Caco-2 (cell line): Measurements from ENCODE around the gene SHISA3. TPM values are rescaled to one million over a fixed set of nuclear protein-coding genes. Genes with fewer than 3 reads are reported as not detected.

Source experiments
- BruUV-seq: library from RNA; stranded (reverse); fragments of 400-500 nt; replicated peaks from 2 replicates; lab custom pipeline; 2021; lab: Mats Ljungman, UMichigan
- CTCF ChIA-PET: fragments of 300-600 bp; sonication (Branson Sonifier 250); formaldehyde crosslinking; loops from one replicate; lab custom pipeline; 2022; ENCODE audit warnings: antibody characterized with exemption; lab: Charles Lee
- POLR2A ChIA-PET: fragments of 300-600 bp; sonication (Branson Sonifier 250); formaldehyde crosslinking; loops from one replicate; lab custom pipeline; 2022; ENCODE audit warnings: antibody characterized with exemption; lab: Charles Lee
- DNase-seq, 2 experiments: peaks; one replicate each; pipeline versions ENCODE4 v3.0.0 to v3.0.0-alpha.2; 2020 to 2022
- H3K27me3 ChIP-seq: replicated peaks from 2 replicates; pipeline ENCODE4 v1.6.0; 2011; ENCODE audit warnings: low read length; ENCODE audit not compliant: control insufficient read depth, insufficient read depth
- H3K36me3 ChIP-seq: 2 replicates; pipeline ENCODE4 v1.5.1; 2011; ENCODE audit warnings: low read length; ENCODE audit not compliant: control insufficient read depth, insufficient read depth
- H3K4me1 ChIP-seq: fragments of 250-450 bp; sonication (Bioruptor Pico); 2 replicates; pipeline ENCODE4 v1.5.1; 2020; ENCODE audit warnings: mild to moderate bottlenecking
- H3K4me3 ChIP-seq: 2 replicates; pipeline ENCODE4 v1.5.1; 2011; ENCODE audit warnings: low read depth, mild to moderate bottlenecking, control low read depth, low read length
- H3K9me3 ChIP-seq: fragments of 250-450 bp; sonication (Bioruptor Pico); 2 replicates; pipeline ENCODE4 v1.5.1; 2020; ENCODE audit warnings: mild to moderate bottlenecking, moderate library complexity
- H3K27ac Mint-ChIP-seq: one replicate; pipeline ENCODE4 v1.8.0; 2022; ENCODE audit warnings: mixed read lengths; ENCODE audit not compliant: unreplicated experiment
- H3K27me3 Mint-ChIP-seq: one replicate; pipeline ENCODE4 v1.8.0; 2022; ENCODE audit warnings: mixed read lengths; ENCODE audit not compliant: insufficient read depth, unreplicated experiment
- H3K36me3 Mint-ChIP-seq: one replicate; pipeline ENCODE4 v1.8.0; 2022; ENCODE audit warnings: mild to moderate bottlenecking, mixed read lengths; ENCODE audit not compliant: insufficient read depth, unreplicated experiment
- H3K4me1 Mint-ChIP-seq: one replicate; pipeline ENCODE4 v1.8.0; 2022; ENCODE audit warnings: low read depth, mixed read lengths; ENCODE audit not compliant: unreplicated experiment
- H3K4me3 Mint-ChIP-seq: one replicate; pipeline ENCODE4 v1.8.0; 2022; ENCODE audit warnings: mild to moderate bottlenecking, moderate library complexity, mixed read lengths; ENCODE audit not compliant: unreplicated experiment
- H3K9me3 Mint-ChIP-seq: one replicate; pipeline ENCODE4 v1.8.0; 2022; ENCODE audit warnings: mixed read lengths; ENCODE audit not compliant: unreplicated experiment
- CTCF ChIP-seq, 2 experiments: fragments of 200-600 bp in 1 of 2; IDR thresholded peaks; 1 replicate in 1 of 2; 2 replicates in 1 of 2; pipeline versions ENCODE4 v1.5.1 to v1.8.0; 2011 to 2022; ENCODE audit warnings: antibody characterized with exemption in 1 of 2, control low read depth in 1 of 2, inconsistent platforms in 1 of 2, low read depth in 1 of 2, low read length in 1 of 2, mild to moderate bottlenecking in 1 of 2, moderate library complexity in 1 of 2; ENCODE audit not compliant: insufficient read depth in 1 of 2, severe bottlenecking in 1 of 2, unreplicated experiment in 1 of 2
- intact Hi-C: fragments of 100-400 bp; cut with micrococcal nuclease; formaldehyde crosslinking; loops from one replicate; pipeline ENCODE4 v1.10.0; 2022; ENCODE audit not compliant: unreplicated experiment
- total RNA-seq: library from RNA; stranded (reverse); gene quantifications from 2 replicates; pipeline ENCODE4 v1.2.3, GENCODE V29; 2022

SHISA3 gene
- total RNA-seq, 1 experiment from 2014 or later = not detected

- Mint-ChIP-seq H3K36me3 (peaks cover 6% of the 10 kb centered on the region), H3K4me1 (no peaks in the 10 kb centered on the region), H3K27ac (no peak overlapping the region), H3K9me3 (no peaks in the 10 kb centered on the region), H3K27me3 (no peaks in the 10 kb centered on the region), H3K4me3 (no peak overlapping the region)
- CTCF ChIA-PET = no interaction called here
- POLR2A ChIA-PET = no interaction called here
- intact Hi-C loops = no loop called here
- Histone ChIP-seq H3K4me3 (no peak overlapping the region), H3K36me3 (no peaks in the 10 kb centered on the region), H3K9me3 (no peaks in the 10 kb centered on the region), H3K27me3 (no peaks in the 10 kb centered on the region), H3K4me1 (no peaks in the 10 kb centered on the region)
- no TSS peak for BruUV-seq
- TF ChIP-seq CTCF (IDR thresholded peaks at IDR 0.05; ENCODE audit: insufficient read depth in 1 of 2, low read depth in 1 of 2, low read length in 1 of 2, severe bottlenecking in 1 of 2, unreplicated experiment in 1 of 2) = no peak
- DNase-seq = no peak
These were observed 22.9 kb downstream of the SHISA3 start for GRCh38 chr4:42420140-42420539.

GRCh38 chr4:42425146-42426065 lies 28.1 kb downstream of the SHISA3 start:
- intact Hi-C loops = no loop called here
- TF ChIP-seq CTCF (IDR thresholded peaks at IDR 0.05; ENCODE audit: insufficient read depth in 1 of 2, low read depth in 1 of 2, low read length in 1 of 2, severe bottlenecking in 1 of 2, unreplicated experiment in 1 of 2) = no peak
- Histone ChIP-seq H3K36me3 (no peaks in the 10 kb centered on the region), H3K9me3 (no peaks in the 10 kb centered on the region), H3K4me1 (no peaks in the 10 kb centered on the region), H3K4me3 (no peak overlapping the region), H3K27me3 (no peaks in the 10 kb centered on the region)
- no peak for DNase-seq
- no TSS peak for BruUV-seq
- Mint-ChIP-seq H3K36me3 (peaks cover 6% of the 10 kb centered on the region), H3K4me1 (no peaks in the 10 kb centered on the region), H3K27ac (no peak overlapping the region), H3K9me3 (no peaks in the 10 kb centered on the region), H3K4me3 (no peak overlapping the region), H3K27me3 (no peaks in the 10 kb centered on the region)
- ChIA-PET POLR2A (no interaction called here), CTCF (no interaction called here)

GRCh38 chr4:42428036-42428435 lies 30.7 kb downstream of the SHISA3 start:
- Mint-ChIP-seq H3K36me3 (no peaks in the 10 kb centered on the region), H3K27me3 (no peaks in the 10 kb centered on the region), H3K9me3 (no peaks in the 10 kb centered on the region), H3K27ac (no peak overlapping the region), H3K4me3 (no peak overlapping the region), H3K4me1 (no peaks in the 10 kb centered on the region)
- Histone ChIP-seq H3K36me3 (no peaks in the 10 kb centered on the region), H3K4me1 (no peaks in the 10 kb centered on the region), H3K9me3 (no peaks in the 10 kb centered on the region), H3K4me3 (no peak overlapping the region), H3K27me3 (no peaks in the 10 kb centered on the region)
- BruUV-seq = no TSS peak
- intact Hi-C loops = no loop called here
- CTCF ChIA-PET = no interaction called here
- no peak for DNase-seq
- no peak for TF ChIP-seq CTCF (IDR thresholded peaks at IDR 0.05; ENCODE audit: insufficient read depth in 1 of 2, low read depth in 1 of 2, low read length in 1 of 2, severe bottlenecking in 1 of 2, unreplicated experiment in 1 of 2)
- POLR2A ChIA-PET = no interaction called here
